CD8-positive, alpha-beta memory T cell (primary cell): ENCODE measurements around the gene ARAP3. TPM values are rescaled to one million over a fixed set of nuclear protein-coding genes. Genes with fewer than 3 reads are reported as not detected.
A peak's percentile ranks its signal among the peaks of the same experiment; 100 is the strongest.

Experiments used
- CTCF ChIA-PET: fragments of 350-600 bp; sonication (Branson Sonifier 250); formaldehyde crosslinking; loops from one replicate; lab custom pipeline; 2021; ENCODE audit warnings: antibody characterized with exemption; lab: Charles Lee
- POLR2A ChIA-PET: fragments of 350-600 bp; sonication (Branson Sonifier 250); formaldehyde crosslinking; loops from one replicate; lab custom pipeline; 2021; ENCODE audit warnings: antibody characterized with exemption; lab: Charles Lee
- DNase-seq, 5 donors: peaks; one replicate each; pipeline versions ENCODE4 v3.0.0 to v3.0.0-alpha.2; 2020 to 2022; ENCODE audit warnings: mixed read lengths in 1 of 5
- H3K27ac ChIP-seq: one replicate; pipeline ENCODE4 v1.7.0; 2013; ENCODE audit warnings: low read depth, mild to moderate bottlenecking, low read length, moderate library complexity
- H3K27me3 ChIP-seq: 2 replicates; pipeline ENCODE4 v1.7.0; 2013; ENCODE audit warnings: low read length, mild to moderate bottlenecking; ENCODE audit not compliant: insufficient read depth, poor library complexity, severe bottlenecking
- H3K36me3 ChIP-seq: 2 replicates; pipeline ENCODE4 v1.7.0; 2013; ENCODE audit warnings: mild to moderate bottlenecking, low read length, moderate library complexity; ENCODE audit not compliant: insufficient read depth
- H3K4me1 ChIP-seq: 2 replicates; pipeline ENCODE4 v1.7.0; 2013; ENCODE audit warnings: mild to moderate bottlenecking, low read length, moderate library complexity; ENCODE audit not compliant: insufficient read depth
- H3K4me3 ChIP-seq: 2 replicates; pipeline ENCODE4 v1.7.0; 2013; ENCODE audit warnings: mild to moderate bottlenecking, low read length
- H3K9me3 ChIP-seq: 2 replicates; pipeline ENCODE4 v1.7.0; 2013; ENCODE audit warnings: mild to moderate bottlenecking, low read length
- H3K27ac Mint-ChIP-seq, 8 donors: one replicate each; pipeline ENCODE4 v1.8.0; 2020 to 2021; ENCODE audit warnings: mixed read lengths in 8 of 8, mild to moderate bottlenecking in 6 of 8, inconsistent platforms in 3 of 8, moderate library complexity in 3 of 8
- H3K27me3 Mint-ChIP-seq, 2 donors: one replicate each; pipeline ENCODE4 v1.8.0; 2020 to 2021; ENCODE audit warnings: mixed read lengths in 2 of 2, mild to moderate bottlenecking in 1 of 2, moderate library complexity in 1 of 2
- H3K36me3 Mint-ChIP-seq, 3 donors: one replicate each; pipeline ENCODE4 v1.8.0; 2020 to 2021; ENCODE audit warnings: mixed read lengths in 3 of 3, inconsistent platforms in 1 of 3, mild to moderate bottlenecking in 1 of 3
- H3K4me1 Mint-ChIP-seq, 3 donors: one replicate each; pipeline ENCODE4 v1.8.0; 2020 to 2021; ENCODE audit warnings: mixed read lengths in 3 of 3, inconsistent platforms in 1 of 3, mild to moderate bottlenecking in 1 of 3
- H3K4me3 Mint-ChIP-seq, 7 donors: one replicate each; pipeline ENCODE4 v1.8.0; 2020 to 2021; ENCODE audit warnings: mixed read lengths in 7 of 7, mild to moderate bottlenecking in 6 of 7, moderate library complexity in 4 of 7, inconsistent platforms in 2 of 7
- H3K9me3 Mint-ChIP-seq, 5 donors: one replicate each; pipeline ENCODE4 v1.8.0; 2020 to 2022; ENCODE audit warnings: mixed read lengths in 5 of 5, mild to moderate bottlenecking in 3 of 5, moderate library complexity in 2 of 5, inconsistent platforms in 1 of 5
- polyA plus RNA-seq: library from polyadenylated mRNA; unstranded; fragments of 300-500 nt; fragmentation: Illumina TruSeq; gene quantifications from one replicate; pipeline ENCODE4 v1.2.3, GENCODE V29; 2021
- total RNA-seq, 2 experiments: library from RNA; stranded (reverse); gene quantifications; one replicate each; pipeline ENCODE4 v1.2.3, GENCODE V29; 2021

Gene ARAP3
- total and polyA plus RNA-seq, 3 experiments from 2014 or later = 0.20 to 7.9 (median 6.9) TPM

GRCh38 chr5:141696431-141696830 is 14.4 kb upstream of the ARAP3 start:
- POLR2A ChIA-PET = no interaction called here
- peaks cover 18% of the 10 kb centered on the region for H3K27me3 ChIP-seq

GRCh38 chr5:141695627-141696215 is 13.7 kb upstream of the ARAP3 start:
- no peak for DNase-seq
- H3K4me1 ChIP-seq = peaks cover 15% of the 10 kb centered on the region
- no peaks in the 10 kb centered on the region for H3K36me3 Mint-ChIP-seq
- H3K4me1 Mint-ChIP-seq = peaks cover 20 to 24% (median 20%) of the 10 kb centered on the region in 3 donors
- ChIA-PET POLR2A (no interaction called here), CTCF (interaction anchor here (1.1 to 7.9 kb wide), 7 partner anchors 13 to 274 kb away, joined by 3 to 184 read pairs (median 10); partner anchors contain the start of genes ARAP3, DELE1, PCDH1 and RNF14)
- no peak overlapping the region for H3K4me3 ChIP-seq
- H3K27ac ChIP-seq = no peak overlapping the region
- H3K27me3 ChIP-seq = peaks cover 18% of the 10 kb centered on the region
- H3K27ac Mint-ChIP-seq = peak overlapping the region in 1 of 8 donors; percentile 68
- H3K27me3 Mint-ChIP-seq = peaks cover 26 to 42% of the 10 kb centered on the region in 2 donors
- H3K36me3 ChIP-seq = no peaks in the 10 kb centered on the region
- no peaks in the 10 kb centered on the region for H3K9me3 Mint-ChIP-seq
- no peak overlapping the region for H3K4me3 Mint-ChIP-seq
- H3K9me3 ChIP-seq = no peaks in the 10 kb centered on the region

More at GRCh38 chr5:141696431-141696830, 14.4 kb upstream of the ARAP3 start:
- no peak overlapping the region for H3K27ac ChIP-seq
- DNase-seq = no peak
- H3K27ac Mint-ChIP-seq = no peak overlapping the region
- H3K36me3 ChIP-seq = no peaks in the 10 kb centered on the region
- CTCF ChIA-PET = interaction anchor here (1.2 to 7.9 kb wide), 7 partner anchors 14 to 273 kb away, joined by 3 to 184 read pairs (median 10); partner anchors contain the start of genes ARAP3, DELE1, PCDH1 and RNF14
- peaks cover 16% of the 10 kb centered on the region for H3K4me1 ChIP-seq
- H3K36me3 Mint-ChIP-seq = no peaks in the 10 kb centered on the region
- H3K27me3 Mint-ChIP-seq = peaks cover 26 to 45% of the 10 kb centered on the region in 2 donors
- H3K4me3 Mint-ChIP-seq = no peak overlapping the region
- H3K9me3 Mint-ChIP-seq = no peaks in the 10 kb centered on the region
- no peaks in the 10 kb centered on the region for H3K9me3 ChIP-seq
- peaks cover 20 to 29% (median 23%) of the 10 kb centered on the region in 3 donors for H3K4me1 Mint-ChIP-seq
- no peak overlapping the region for H3K4me3 ChIP-seq

GRCh38 chr5:141694479-141694878 is 12.4 kb upstream of the ARAP3 start:
- H3K4me3 Mint-ChIP-seq = peak overlapping the region in 1 of 7 donors; percentile 65
- H3K36me3 Mint-ChIP-seq = no peaks in the 10 kb centered on the region
- DNase-seq = no peak
- Histone ChIP-seq H3K4me1 (peaks cover 15% of the 10 kb centered on the region), H3K36me3 (no peaks in the 10 kb centered on the region), H3K4me3 (no peak overlapping the region), H3K27me3 (peaks cover 18% of the 10 kb centered on the region), H3K9me3 (no peaks in the 10 kb centered on the region), H3K27ac (no peak overlapping the region)
- no peak overlapping the region for H3K27ac Mint-ChIP-seq
- H3K27me3 Mint-ChIP-seq = peaks cover 21 to 35% of the 10 kb centered on the region in 2 donors
- no peaks in the 10 kb centered on the region for H3K9me3 Mint-ChIP-seq
- ChIA-PET POLR2A (no interaction called here), CTCF (interaction anchor here (0.9 to 7.9 kb wide), 12 partner anchors 8 to 296 kb away, joined by 4 to 184 read pairs (median 39); partner anchors contain the start of genes ARAP3, HDAC3, PCDH1 and PCDH12)
- peaks cover 20 to 24% (median 20%) of the 10 kb centered on the region in 3 donors for H3K4me1 Mint-ChIP-seq

- Mint-ChIP-seq H3K4me3 (peak overlapping the region; percentile 70 to 86 (median 78)), H3K27ac (peak overlapping the region; percentile 58 to 95 (median 82)), H3K36me3 (no peaks in the 10 kb centered on the region), H3K27me3 (peaks cover 8 to 24% of the 10 kb centered on the region in 2 donors), H3K4me1 (peaks cover 20 to 24% (median 20%) of the 10 kb centered on the region in 3 donors), H3K9me3 (no peaks in the 10 kb centered on the region)
- Histone ChIP-seq H3K27me3 (peaks cover 8% of the 10 kb centered on the region), H3K4me3 (peak overlapping the region; percentile 3), H3K27ac (no peak overlapping the region), H3K9me3 (no peaks in the 10 kb centered on the region), H3K36me3 (no peaks in the 10 kb centered on the region), H3K4me1 (peaks cover 15% of the 10 kb centered on the region)
- ChIA-PET CTCF (interaction anchor here (0.7 to 7.9 kb wide), 30 partner anchors 9 to 1006 kb away, joined by 3 to 184 read pairs (median 7); partner anchors contain the start of genes ARAP3, DELE1, FCHSD1 and HDAC3), POLR2A (interaction anchor here (0.6 to 2.7 kb wide), 8 partner anchors 9 to 298 kb away, joined by 3 to 21 read pairs (median 11); partner anchors contain the start of genes ARAP3, PCDH1 and RNF14)
- peak in 4 of 5 donors; percentile 55 to 85 (median 57) for DNase-seq
Observed at GRCh38 chr5:141692919-141693725, 11.1 kb upstream of the ARAP3 start.

- H3K36me3 Mint-ChIP-seq = no peaks in the 10 kb centered on the region
- H3K27me3 Mint-ChIP-seq = peaks cover 8 to 18% of the 10 kb centered on the region in 2 donors
- Histone ChIP-seq H3K4me1 (peaks cover 15% of the 10 kb centered on the region), H3K4me3 (peak overlapping the region; percentile 56), H3K27ac (no peak overlapping the region), H3K9me3 (no peaks in the 10 kb centered on the region), H3K27me3 (peaks cover 5% of the 10 kb centered on the region), H3K36me3 (no peaks in the 10 kb centered on the region)
- DNase-seq = no peak
- peaks cover 20 to 24% (median 20%) of the 10 kb centered on the region in 3 donors for H3K4me1 Mint-ChIP-seq
- CTCF ChIA-PET = interaction anchor here (0.7 to 7.9 kb wide), 51 partner anchors 10 to 1006 kb away, joined by 3 to 184 read pairs (median 5); partner anchors contain the start of genes ARAP3, DELE1, FCHSD1 and GNPDA1
- POLR2A ChIA-PET = interaction anchor here (0.5 to 2.7 kb wide), 9 partner anchors 8 to 277 kb away, joined by 3 to 21 read pairs (median 5); partner anchors contain the start of genes ARAP3, PCDH1 and RNF14
- peak overlapping the region in 6 of 8 donors; percentile 17 to 92 (median 84) for H3K27ac Mint-ChIP-seq
- no peaks in the 10 kb centered on the region for H3K9me3 Mint-ChIP-seq
- peak overlapping the region; percentile 70 to 85 (median 78) for H3K4me3 Mint-ChIP-seq
Observed at GRCh38 chr5:141692533-141692888, 10.5 kb upstream of the ARAP3 start.

- peak overlapping the region; percentile 4 for H3K27ac ChIP-seq
- POLR2A ChIA-PET = interaction anchor here (0.5 to 2.7 kb wide), 10 partner anchors 9 to 277 kb away, joined by 3 to 21 read pairs (median 4); partner anchors contain the start of genes ARAP3, FCHSD1, PCDH1 and RNF14
Observed at GRCh38 chr5:141691867-141692532, 10.0 kb upstream of the ARAP3 start.

More at GRCh38 chr5:141691867-141692532, 10.0 kb upstream of the ARAP3 start:
- peaks cover 15% of the 10 kb centered on the region for H3K4me1 ChIP-seq
- Mint-ChIP-seq H3K9me3 (no peaks in the 10 kb centered on the region), H3K27me3 (peaks cover 8 to 13% of the 10 kb centered on the region in 2 donors), H3K4me3 (peak overlapping the region; percentile 70 to 85 (median 78)), H3K27ac (peak overlapping the region in 6 of 8 donors; percentile 17 to 92 (median 75)), H3K36me3 (no peaks in the 10 kb centered on the region), H3K4me1 (peaks cover 20 to 24% (median 20%) of the 10 kb centered on the region in 3 donors)
- peak overlapping the region; percentile 56 for H3K4me3 ChIP-seq
- H3K36me3 ChIP-seq = no peaks in the 10 kb centered on the region
- H3K27me3 ChIP-seq = no peaks in the 10 kb centered on the region
- CTCF ChIA-PET = interaction anchor here (0.7 to 7.9 kb wide), 58 partner anchors 9 to 1007 kb away, joined by 3 to 184 read pairs (median 4); partner anchors contain the start of genes ARAP3, DELE1, FCHSD1 and GNPDA1
- H3K9me3 ChIP-seq = no peaks in the 10 kb centered on the region
- peak; percentile 74 to 88 (median 79) for DNase-seq
